Ovary (tissue), 3 donors: ENCODE measurements around the gene IGDCC3.

Source experiments
- CTCF ChIP-seq, 3 donors: fragments of 450-650 bp in 2 of 3; fragments of 200-600 bp in 1 of 3; IDR thresholded peaks; one replicate each; pipeline versions ENCODE4 v1.5.1 to v1.8.0; 2016 to 2022; ENCODE audit warnings: antibody characterized with exemption in 3 of 3, mild to moderate bottlenecking in 1 of 3
- EP300 ChIP-seq: sonication (generic); formaldehyde crosslinking; IDR thresholded peaks from one replicate; pipeline ENCODE4 v1.6.1; 2017; ENCODE audit warnings: antibody characterized with exemption
- POLR2A ChIP-seq: fragments of 450-650 bp; IDR thresholded peaks from one replicate; pipeline ENCODE4 v1.6.1; 2017; ENCODE audit warnings: antibody characterized with exemption, mild to moderate bottlenecking, moderate library complexity
- donor health status: DM: no; HTN: no; CAD: no.

- TF ChIP-seq CTCF (IDR thresholded peaks at IDR 0.05) (no peak), POLR2A (no peak), EP300 (no peak)
These were observed 18.6 kb upstream of the IGDCC3 start for GRCh38 chr15:65396283-65396964.
